Measurements from ENCODE around the gene CSNK1D. TPM values are rescaled to one million over a fixed set of nuclear protein-coding genes. Genes with fewer than 3 reads are reported as not detected.
A peak's percentile ranks its signal among the peaks of the same experiment; 100 is the strongest.

The CSNK1D gene
- total RNA-seq, 2 donors from 2014 or later, result 37.6 to 116 TPM

DNA sequence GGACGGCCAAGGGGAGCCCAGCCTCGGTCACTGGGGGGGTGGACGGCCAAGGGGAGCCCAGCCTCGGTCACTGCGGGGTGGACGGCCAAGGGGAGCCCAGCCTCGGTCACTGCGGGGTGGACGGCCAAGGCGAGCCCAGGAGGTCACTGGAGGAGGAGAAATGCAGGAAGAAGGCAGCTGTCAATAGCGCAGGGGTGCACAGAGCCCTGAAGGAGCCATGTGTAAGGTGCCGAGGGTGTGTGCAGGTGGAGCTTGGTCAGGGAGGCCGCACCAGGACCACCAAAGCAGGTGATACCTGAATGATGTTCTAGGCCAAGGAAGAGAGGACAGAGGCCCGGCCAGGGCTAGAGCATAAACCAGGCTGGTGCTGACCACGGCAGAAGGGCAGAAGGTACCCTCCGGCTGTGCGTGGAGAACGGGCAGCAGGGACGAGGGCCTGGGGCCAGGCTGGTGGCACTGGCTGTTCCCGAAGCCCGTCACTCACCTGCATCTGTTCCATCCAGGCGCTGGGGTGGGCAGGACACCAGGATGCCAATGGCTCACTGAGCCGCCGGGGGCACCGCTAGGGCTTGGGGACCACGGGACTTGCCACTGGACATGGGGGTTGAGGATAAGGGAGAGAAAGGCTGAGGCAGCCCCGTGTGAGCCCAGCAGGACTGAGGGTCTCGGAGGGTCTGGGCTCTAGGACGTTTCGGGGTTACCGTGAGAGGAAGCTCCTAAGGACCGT is 55.0 kb downstream of the CSNK1D start:
- H3K9me3 ChIP-seq, result no peaks in the 10 kb centered on the region
- peaks cover 24% of the 10 kb centered on the region for H3K4me1 ChIP-seq
- H3K36me3 ChIP-seq (replicated peaks in 1 of 2; ENCODE audit: insufficient read depth in 1 of 2, low read depth in 2 of 2), result no peaks in the 10 kb centered on the region
- ATAC-seq, result no peak
- H3K27me3 ChIP-seq, result no peaks in the 10 kb centered on the region
- TF ChIP-seq POLR2A (IDR thresholded peaks at IDR 0.05), result no peak
- TF ChIP-seq, protein P1, sequence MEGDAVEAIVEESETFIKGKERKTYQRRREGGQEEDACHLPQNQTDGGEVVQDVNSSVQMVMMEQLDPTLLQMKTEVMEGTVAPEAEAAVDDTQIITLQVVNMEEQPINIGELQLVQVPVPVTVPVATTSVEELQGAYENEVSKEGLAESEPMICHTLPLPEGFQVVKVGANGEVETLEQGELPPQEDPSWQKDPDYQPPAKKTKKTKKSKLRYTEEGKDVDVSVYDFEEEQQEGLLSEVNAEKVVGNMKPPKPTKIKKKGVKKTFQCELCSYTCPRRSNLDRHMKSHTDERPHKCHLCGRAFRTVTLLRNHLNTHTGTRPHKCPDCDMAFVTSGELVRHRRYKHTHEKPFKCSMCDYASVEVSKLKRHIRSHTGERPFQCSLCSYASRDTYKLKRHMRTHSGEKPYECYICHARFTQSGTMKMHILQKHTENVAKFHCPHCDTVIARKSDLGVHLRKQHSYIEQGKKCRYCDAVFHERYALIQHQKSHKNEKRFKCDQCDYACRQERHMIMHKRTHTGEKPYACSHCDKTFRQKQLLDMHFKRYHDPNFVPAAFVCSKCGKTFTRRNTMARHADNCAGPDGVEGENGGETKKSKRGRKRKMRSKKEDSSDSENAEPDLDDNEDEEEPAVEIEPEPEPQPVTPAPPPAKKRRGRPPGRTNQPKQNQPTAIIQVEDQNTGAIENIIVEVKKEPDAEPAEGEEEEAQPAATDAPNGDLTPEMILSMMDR (IDR thresholded peaks at IDR 0.05), result no peak
- DNase-seq, result no peak
- no peak overlapping the region for H3K4me3 ChIP-seq
- intact Hi-C loops (cut with DNase I), result no loop called here
- no peak overlapping the region for H3K27ac ChIP-seq
- 90 to 97% methylated on average over 17 to 22 of the region's 32 CpGs for WGBS, 2 donors

DNA sequence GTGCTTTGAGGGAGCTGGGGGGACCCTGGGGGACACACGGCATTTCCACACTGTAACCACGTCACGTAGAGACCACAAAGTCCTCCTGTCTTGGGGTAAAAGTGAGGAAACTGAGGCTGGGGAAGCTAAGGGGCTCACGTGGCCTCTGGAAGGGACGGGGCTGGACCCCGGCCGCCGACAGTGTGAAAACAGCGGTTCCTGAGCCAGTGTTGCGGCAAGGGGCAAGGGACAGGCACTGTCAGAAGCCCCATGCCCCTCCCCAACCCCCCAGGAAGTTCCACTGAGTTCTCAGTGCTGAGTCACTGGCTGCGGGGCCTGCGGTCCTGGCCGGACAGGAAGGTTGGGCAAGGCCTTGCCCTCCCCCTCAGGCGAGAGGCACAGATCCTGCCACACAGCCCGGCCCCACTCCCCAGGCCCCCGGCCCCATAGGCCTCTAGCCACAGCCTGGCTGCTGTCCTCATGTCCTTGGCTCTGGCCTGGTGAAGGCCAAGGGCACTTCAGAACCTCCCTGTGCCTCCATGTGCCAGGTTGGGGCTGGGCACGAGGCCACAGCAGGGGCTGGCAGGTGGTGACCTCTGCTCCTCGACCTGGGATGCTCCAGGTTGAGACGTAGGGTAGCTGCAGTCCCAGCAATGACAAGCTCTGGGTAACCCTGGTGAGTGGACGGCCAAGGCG is 55.8 kb downstream of the CSNK1D start:
- Histone ChIP-seq H3K4me3 (no peak overlapping the region), H3K4me1 (peaks cover 27% of the 10 kb centered on the region), H3K27ac (peak overlapping the region in 3 of 4 donors; percentile 81 to 86 (median 84)), H3K27me3 (no peaks in the 10 kb centered on the region), H3K36me3 (replicated peaks in 1 of 2; ENCODE audit: insufficient read depth in 1 of 2, low read depth in 2 of 2) (no peaks in the 10 kb centered on the region), H3K9me3 (no peaks in the 10 kb centered on the region)
- 59 to 67% methylated on average over 11 to 16 of the region's 21 CpGs for WGBS, 2 donors
- intact Hi-C loops (cut with DNase I), result no loop called here
- ATAC-seq (no peak), DNase-seq (peak in 2 of 4 donors; percentile 50 to 77)
- peak in 1 of 3 donors; percentile 2 for TF ChIP-seq POLR2A (IDR thresholded peaks at IDR 0.05)
- TF ChIP-seq, protein P1 (IDR thresholded peaks at IDR 0.05), result no peak

DNA sequence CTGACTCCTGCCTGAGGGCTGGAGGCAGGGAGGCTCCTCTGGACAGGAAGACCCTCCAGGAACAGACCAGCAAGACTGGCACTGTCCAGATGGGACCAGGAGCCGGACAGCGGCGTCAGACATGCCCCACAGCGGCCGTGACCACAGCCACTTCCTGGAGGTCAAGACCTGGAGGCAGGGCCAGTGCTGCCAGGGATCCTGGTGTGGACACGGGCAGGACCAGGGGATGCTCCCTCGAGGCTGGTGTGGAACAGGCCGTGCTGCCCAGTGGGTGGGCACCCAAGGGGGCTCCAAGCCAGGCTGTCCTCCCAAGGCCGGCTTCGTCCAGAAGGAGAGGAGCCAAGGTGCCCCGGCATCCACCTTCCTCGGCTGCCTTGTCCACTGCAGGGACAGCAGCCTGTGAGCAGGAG is 56.4 kb downstream of the CSNK1D start:
- H3K27ac ChIP-seq, result peak overlapping the region; percentile 66 to 86 (median 82)
- H3K9me3 ChIP-seq, result no peaks in the 10 kb centered on the region
- peaks cover 27% of the 10 kb centered on the region for H3K4me1 ChIP-seq
- H3K4me3 ChIP-seq, result no peak overlapping the region
- no peaks in the 10 kb centered on the region for H3K27me3 ChIP-seq
- DNase-seq (peak in 1 of 4 donors; percentile 32), ATAC-seq (no peak)
- TF ChIP-seq, protein P1 (IDR thresholded peaks at IDR 0.05), result no peak
- TF ChIP-seq POLR2A (IDR thresholded peaks at IDR 0.05), result no peak
- intact Hi-C loops (cut with DNase I), result no loop called here
- H3K36me3 ChIP-seq (replicated peaks in 1 of 2; ENCODE audit: insufficient read depth in 1 of 2, low read depth in 2 of 2), result no peaks in the 10 kb centered on the region
- WGBS, 2 donors, result 76 to 100% methylated on average over 2 to 12 of the region's 12 CpGs

- peak; percentile 80 to 92 (median 90) for DNase-seq
- ATAC-seq, result peak; percentile 74
- Histone ChIP-seq H3K36me3 (replicated peaks in 1 of 2; ENCODE audit: insufficient read depth in 1 of 2, low read depth in 2 of 2) (no peaks in the 10 kb centered on the region), H3K27ac (peak overlapping the region; percentile 66 to 86 (median 82)), H3K4me1 (peaks cover 33% of the 10 kb centered on the region), H3K9me3 (no peaks in the 10 kb centered on the region), H3K4me3 (no peak overlapping the region), H3K27me3 (no peaks in the 10 kb centered on the region)
- TF ChIP-seq, protein P1 (IDR thresholded peaks at IDR 0.05), result no peak
- peak; percentile 11 to 54 (median 49) for TF ChIP-seq POLR2A (IDR thresholded peaks at IDR 0.05)
- intact Hi-C loops (cut with DNase I), result no loop called here
- WGBS, 2 donors, result 9 to 29% methylated on average over 6 to 17 of the region's 17 CpGs
These were observed 57.0 kb downstream of the CSNK1D start for GRCh38 chr17:82216301-82217119.

Measured in body of pancreas (tissue), 4 donors.